Suprapubic skin (tissue), 4 donors: ENCODE results near the gene CD72. TPM values are rescaled to one million over a fixed set of nuclear protein-coding genes. Genes with fewer than 3 reads are reported as not detected.

Source experiments
- DNase-seq, 2 donors: peaks; one replicate each; pipeline ENCODE4 v3.0.0-alpha.2; 2019; ENCODE audit warnings: low spot score in 2 of 2
- H3K27ac ChIP-seq: fragments of 200-600 bp; sonication (generic); one replicate; pipeline ENCODE4 v1.5.1; 2019
- H3K27me3 ChIP-seq: fragments of 200-600 bp; sonication (generic); one replicate; pipeline ENCODE4 v1.5.1; 2019
- H3K36me3 ChIP-seq: fragments of 200-600 bp; sonication (generic); one replicate; pipeline ENCODE4 v1.5.1; 2019
- H3K4me1 ChIP-seq: fragments of 200-600 bp; sonication (generic); one replicate; pipeline ENCODE4 v1.5.1; 2019
- H3K4me3 ChIP-seq: fragments of 200-600 bp; sonication (generic); one replicate; pipeline ENCODE4 v1.5.1; 2019; ENCODE audit warnings: mild to moderate bottlenecking
- H3K9me3 ChIP-seq: fragments of 200-600 bp; sonication (generic); one replicate; pipeline ENCODE4 v1.5.1; 2019
- EP300 ChIP-seq: sonication (generic); formaldehyde crosslinking; IDR thresholded peaks from one replicate; pipeline ENCODE4 v1.6.1; 2017; ENCODE audit warnings: antibody characterized with exemption
- POLR2A ChIP-seq, 2 donors: fragments of 450-650 bp; IDR thresholded peaks; one replicate each; pipeline ENCODE4 v1.6.1; 2017; ENCODE audit warnings: antibody characterized with exemption in 2 of 2, mild to moderate bottlenecking in 2 of 2, moderate library complexity in 2 of 2
- POLR2AphosphoS5 ChIP-seq, 3 donors: sonication (generic); formaldehyde crosslinking; IDR thresholded peaks; one replicate each; pipeline ENCODE4 v1.6.1; 2017; ENCODE audit warnings: antibody characterized with exemption in 3 of 3
- WGBS: methylation state at CpG from one replicate; pipeline ENCODE4 v1.1.5; 2018; 5-methylcytosine and 5-hydroxymethylcytosine counted together
- total RNA-seq, 4 donors: library from RNA; depleted of rRNA; stranded (reverse); fragments of >200 nt; gene quantifications; one replicate each; pipeline ENCODE4 v1.1.0, GENCODE V29; 2016
- TF ChIP-seq, protein P1 (sequence below), 2 donors: fragments of 200-600 bp in 1 of 2; fragments of 450-650 bp in 1 of 2; sonication (generic) in 1 of 2; IDR thresholded peaks; one replicate each; pipeline ENCODE4 v1.5.1; 2016 to 2019; ENCODE audit warnings: antibody characterized with exemption in 2 of 2, mild to moderate bottlenecking in 1 of 2, moderate library complexity in 1 of 2

The CD72 gene
- total RNA-seq, 4 donors from 2014 or later, result 1.9 to 16.7 (median 4.9) TPM

DNA sequence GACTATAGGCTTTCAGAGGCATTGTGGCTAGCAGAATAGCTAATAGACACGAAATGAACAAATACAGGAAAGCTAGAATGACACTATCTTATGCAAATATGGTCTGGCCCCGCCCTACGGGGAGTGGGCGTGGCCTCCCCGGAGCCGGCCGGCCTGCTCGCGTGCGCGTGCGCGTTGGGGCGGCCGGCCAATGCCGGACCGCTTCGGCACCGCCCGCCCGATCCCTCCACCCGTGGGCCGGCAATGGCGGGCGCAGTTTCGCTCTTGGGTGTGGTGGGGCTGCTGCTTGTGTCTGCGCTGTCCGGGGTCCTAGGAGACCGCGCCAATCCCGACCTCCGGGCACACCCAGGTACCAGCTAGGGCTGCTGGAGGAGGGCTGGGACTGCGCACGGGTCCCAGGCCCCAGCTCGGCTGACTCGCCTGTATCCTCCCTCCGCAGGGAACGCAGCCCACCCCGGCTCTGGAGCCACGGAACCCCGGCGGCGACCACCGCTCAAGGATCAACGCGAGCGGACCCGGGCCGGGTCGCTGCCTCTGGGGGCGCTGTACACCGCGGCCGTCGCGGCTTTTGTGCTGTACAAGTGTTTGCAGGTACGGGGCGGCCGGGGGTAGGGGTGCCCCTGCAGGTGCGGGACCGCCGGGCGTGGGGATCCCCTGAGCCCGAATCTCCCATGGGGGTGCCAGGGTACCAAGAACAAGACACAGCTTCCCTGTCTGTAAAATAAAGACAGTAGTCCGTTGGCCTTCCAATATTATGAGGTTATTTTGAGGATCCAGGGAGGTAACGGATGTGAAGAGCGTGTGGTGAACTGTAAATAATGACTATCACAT, 40.1 kb upstream of the CD72 start, which contains the start of gene CCDC107:
TSS of gene CCDC107 (plus strand) at position 156 of the 831 bp plus-strand sequence. CDS start at position 244, 88 bp downstream.
- H3K4me1 ChIP-seq, result peaks cover 43% of the 10 kb centered on the region
- H3K27ac ChIP-seq, result peak within 1 kb of the TSS; percentile 98
- H3K27me3 ChIP-seq, result no peaks in the 10 kb centered on the region
- H3K4me3 ChIP-seq, result peak within 1 kb of the TSS; percentile 83
- peaks cover 4% of the 10 kb centered on the region for H3K36me3 ChIP-seq
- 0% methylated on average over 13 of the region's 67 CpGs for WGBS
- no peaks in the 10 kb centered on the region for H3K9me3 ChIP-seq
- peak; percentile 90 to 91 for DNase-seq
- TF ChIP-seq POLR2AphosphoS5 (IDR thresholded peaks at IDR 0.05) (no peak), EP300 (no peak), POLR2A (IDR thresholded peaks at IDR 0.05) (peak; percentile 76 to 88)
- TF ChIP-seq, protein P1, sequence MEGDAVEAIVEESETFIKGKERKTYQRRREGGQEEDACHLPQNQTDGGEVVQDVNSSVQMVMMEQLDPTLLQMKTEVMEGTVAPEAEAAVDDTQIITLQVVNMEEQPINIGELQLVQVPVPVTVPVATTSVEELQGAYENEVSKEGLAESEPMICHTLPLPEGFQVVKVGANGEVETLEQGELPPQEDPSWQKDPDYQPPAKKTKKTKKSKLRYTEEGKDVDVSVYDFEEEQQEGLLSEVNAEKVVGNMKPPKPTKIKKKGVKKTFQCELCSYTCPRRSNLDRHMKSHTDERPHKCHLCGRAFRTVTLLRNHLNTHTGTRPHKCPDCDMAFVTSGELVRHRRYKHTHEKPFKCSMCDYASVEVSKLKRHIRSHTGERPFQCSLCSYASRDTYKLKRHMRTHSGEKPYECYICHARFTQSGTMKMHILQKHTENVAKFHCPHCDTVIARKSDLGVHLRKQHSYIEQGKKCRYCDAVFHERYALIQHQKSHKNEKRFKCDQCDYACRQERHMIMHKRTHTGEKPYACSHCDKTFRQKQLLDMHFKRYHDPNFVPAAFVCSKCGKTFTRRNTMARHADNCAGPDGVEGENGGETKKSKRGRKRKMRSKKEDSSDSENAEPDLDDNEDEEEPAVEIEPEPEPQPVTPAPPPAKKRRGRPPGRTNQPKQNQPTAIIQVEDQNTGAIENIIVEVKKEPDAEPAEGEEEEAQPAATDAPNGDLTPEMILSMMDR (IDR thresholded peaks at IDR 0.05), result peak in 1 of 2 donors; percentile 73

DNA sequence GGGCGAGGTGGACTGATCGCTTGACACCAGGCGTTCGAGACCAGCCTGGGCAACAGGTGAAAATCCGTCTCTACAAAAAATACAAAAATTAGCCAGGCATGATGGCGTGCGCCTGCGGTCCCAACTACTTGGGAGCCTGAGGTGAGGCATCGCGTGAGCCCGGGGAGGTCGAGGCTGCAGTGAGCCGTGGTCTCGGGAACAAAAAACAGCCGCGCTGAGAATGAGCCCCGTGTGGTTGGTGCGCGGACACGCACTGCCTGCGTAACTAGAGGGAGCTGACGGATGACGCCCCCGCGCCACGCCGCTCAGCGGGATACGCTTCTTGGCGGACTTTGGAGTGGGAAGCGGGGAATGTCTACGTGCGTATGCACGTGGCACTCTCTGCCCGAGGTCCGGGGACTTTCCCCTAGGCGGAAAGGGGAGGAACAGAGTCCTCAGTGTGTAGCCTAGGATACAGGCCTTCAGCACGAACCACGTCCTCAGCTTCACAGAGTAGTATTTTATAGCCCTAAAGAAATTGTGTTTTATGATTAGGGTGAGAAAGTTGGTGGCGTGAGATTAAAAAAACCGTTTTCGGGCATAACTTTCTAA, 39.4 kb upstream of the CD72 start, which contains the start of gene RMRP:
TSS of gene RMRP (minus strand) at position 474 of the 591 bp plus-strand sequence.
- peak within 1 kb of the TSS; percentile 83 for H3K4me3 ChIP-seq
- H3K9me3 ChIP-seq, result no peaks in the 10 kb centered on the region
- no peaks in the 10 kb centered on the region for H3K27me3 ChIP-seq
- under 1% methylated on average over 20 of the region's 42 CpGs for WGBS
- peak within 1 kb of the TSS; percentile 98 for H3K27ac ChIP-seq
- peak; percentile 98 to 99 for DNase-seq
- TF ChIP-seq POLR2A (IDR thresholded peaks at IDR 0.05), result no peak
- peak; percentile 94 for TF ChIP-seq EP300
- TF ChIP-seq POLR2AphosphoS5 (IDR thresholded peaks at IDR 0.05), result peak in 2 of 3 donors; percentile 66 to 97
- TF ChIP-seq, protein P1 (IDR thresholded peaks at IDR 0.05), result peak in 1 of 2 donors; percentile 37
- H3K36me3 ChIP-seq, result peaks cover 4% of the 10 kb centered on the region
- H3K4me1 ChIP-seq, result peaks cover 45% of the 10 kb centered on the region

DNA sequence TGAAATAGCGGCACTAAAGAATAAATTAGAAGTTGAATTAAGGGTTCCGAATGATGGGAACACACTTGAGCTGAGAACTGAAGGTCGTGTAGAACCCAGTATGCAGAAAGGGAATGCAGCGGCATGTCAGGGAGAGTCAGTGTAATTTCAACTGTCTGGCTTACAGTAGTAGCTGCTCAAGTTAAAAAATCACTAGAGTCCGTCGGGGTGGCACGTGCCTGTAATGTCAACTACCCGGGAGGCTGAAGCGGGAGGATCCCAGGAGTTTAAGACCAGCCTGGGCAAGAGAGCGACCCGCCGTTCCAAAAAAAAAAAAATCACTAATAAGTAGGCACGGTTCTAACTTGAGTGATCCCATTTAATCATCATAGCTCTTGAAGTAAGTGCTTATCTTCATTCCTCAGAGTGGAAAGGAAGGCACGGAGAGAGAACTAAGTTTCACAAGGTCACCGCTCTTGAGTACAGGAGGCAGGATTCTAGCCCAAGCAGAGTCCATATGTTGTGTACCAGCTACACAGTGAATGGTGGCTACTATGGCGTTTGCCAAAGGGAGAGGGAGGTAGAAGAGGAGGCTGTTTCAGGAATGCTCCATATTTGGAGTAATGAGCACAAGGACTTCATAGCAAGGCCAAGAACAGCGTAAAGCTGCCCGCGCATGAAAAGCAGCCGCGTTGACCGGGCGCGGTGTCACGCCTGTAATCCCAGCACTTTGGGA, 38.8 kb upstream of the CD72 start:
- DNase-seq, result no peak
- WGBS, result 19% methylated on average over 25 of the region's 25 CpGs
- H3K4me1 ChIP-seq, result peaks cover 47% of the 10 kb centered on the region
- no peak for TF ChIP-seq EP300
- H3K36me3 ChIP-seq, result peaks cover 4% of the 10 kb centered on the region
- H3K4me3 ChIP-seq, result peak overlapping the region; percentile 83
- peak overlapping the region; percentile 98 for H3K27ac ChIP-seq
- H3K27me3 ChIP-seq, result no peaks in the 10 kb centered on the region
- no peaks in the 10 kb centered on the region for H3K9me3 ChIP-seq

DNA sequence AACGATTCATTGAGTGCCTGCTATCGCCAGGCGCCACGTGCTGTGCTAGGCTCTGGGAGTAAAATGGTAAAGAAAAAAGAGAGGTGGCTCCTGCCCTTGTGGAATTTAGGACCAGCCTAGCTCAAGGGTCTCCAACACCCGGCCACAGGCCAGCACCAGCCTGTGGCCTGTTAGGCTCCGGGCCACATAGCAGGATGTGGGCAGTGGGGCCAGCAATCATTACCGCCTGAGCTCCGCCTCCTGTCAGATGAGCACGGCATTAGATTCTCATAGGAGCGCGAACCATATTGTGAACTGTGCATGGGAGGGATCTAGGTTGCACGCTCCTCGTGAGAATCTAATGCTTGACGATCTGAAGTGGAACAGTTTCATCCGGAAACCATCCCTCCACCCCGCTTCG, 38.1 kb upstream of the CD72 start:
- 86% methylated on average over 17 of the region's 17 CpGs for WGBS
- H3K36me3 ChIP-seq, result peaks cover 4% of the 10 kb centered on the region
- H3K4me3 ChIP-seq, result no peak overlapping the region
- H3K4me1 ChIP-seq, result peaks cover 43% of the 10 kb centered on the region
- H3K9me3 ChIP-seq, result no peaks in the 10 kb centered on the region
- TF ChIP-seq, protein P1 (IDR thresholded peaks at IDR 0.05), result no peak
- TF ChIP-seq POLR2A (IDR thresholded peaks at IDR 0.05) (no peak), EP300 (no peak), POLR2AphosphoS5 (IDR thresholded peaks at IDR 0.05) (no peak)
- H3K27ac ChIP-seq, result no peak overlapping the region
- no peaks in the 10 kb centered on the region for H3K27me3 ChIP-seq
- no peak for DNase-seq

DNA sequence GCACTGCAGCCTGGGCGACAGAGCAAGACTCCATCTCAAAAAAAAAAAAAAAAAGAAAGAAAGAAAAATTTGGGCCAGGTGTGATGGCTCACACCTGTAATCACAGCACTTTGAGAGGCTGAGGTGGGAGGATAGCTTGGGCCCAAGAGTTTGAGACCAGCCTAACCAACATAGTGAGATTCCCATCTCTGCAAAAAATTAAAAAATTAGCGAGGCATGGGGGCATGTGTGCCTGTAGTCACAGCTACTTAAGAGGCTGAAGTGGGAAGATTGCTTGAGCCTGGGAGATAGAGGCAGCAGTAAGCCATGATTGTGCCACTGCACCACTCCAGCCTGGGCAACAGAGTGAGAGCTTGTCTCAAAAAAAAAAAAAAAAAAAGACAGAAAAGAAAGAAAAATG, 35.4 kb upstream of the CD72 start:
- no peaks in the 10 kb centered on the region for H3K9me3 ChIP-seq
- WGBS, result 92% methylated on average over 2 of the region's 2 CpGs
- H3K4me3 ChIP-seq, result no peak overlapping the region
- H3K27ac ChIP-seq, result no peak overlapping the region
- DNase-seq, result peak in 1 of 2 donors; percentile 1
- no peaks in the 10 kb centered on the region for H3K36me3 ChIP-seq
- TF ChIP-seq, protein P1 (IDR thresholded peaks at IDR 0.05), result no peak
- TF ChIP-seq EP300 (no peak), POLR2A (IDR thresholded peaks at IDR 0.05) (no peak), POLR2AphosphoS5 (IDR thresholded peaks at IDR 0.05) (no peak)
- no peaks in the 10 kb centered on the region for H3K27me3 ChIP-seq
- peaks cover 28% of the 10 kb centered on the region for H3K4me1 ChIP-seq
